Astrocyte of the spinal cord (primary cell): ENCODE measurements around the gene PRKCH.

Source experiments
- DNase-seq: peaks from one replicate; pipeline ENCODE4 v3.0.0; 2011; ENCODE audit warnings: low read depth, low spot score
- H3K4me3 ChIP-seq: 2 replicates; pipeline ENCODE4 v1.5.1; 2011; ENCODE audit warnings: low read depth, mild to moderate bottlenecking, low read length, moderate library complexity
- CTCF ChIP-seq: IDR thresholded peaks from 2 replicates; pipeline ENCODE4 v1.5.1; 2012; ENCODE audit warnings: low read depth, mild to moderate bottlenecking, low read length, inconsistent platforms
- in situ Hi-C: cut with HindIII; loops from 2 replicates; pipeline ENCODE4 v1.10.0; 2017; ENCODE audit warnings: low sequenced_read_pairs

PRKCH gene

GRCh38 chr14:61331992-61332657, 10.7 kb downstream of the PRKCH start:
- TF ChIP-seq CTCF = no peak
- no peak for DNase-seq
- no peak overlapping the region for H3K4me3 ChIP-seq
- in situ Hi-C loops = no loop called here

GRCh38 chr14:61332658-61333029, 11.3 kb downstream of the PRKCH start:
- in situ Hi-C loops = no loop called here
- no peak for DNase-seq
- H3K4me3 ChIP-seq = no peak overlapping the region
- no peak for TF ChIP-seq CTCF

GRCh38 chr14:61333087-61333486, 11.7 kb downstream of the PRKCH start:
- no peak for DNase-seq
- no peak overlapping the region for H3K4me3 ChIP-seq
- in situ Hi-C loops = no loop called here
- TF ChIP-seq CTCF = no peak

- DNase-seq = no peak
- in situ Hi-C loops = no loop called here
- H3K4me3 ChIP-seq = no peak overlapping the region
- TF ChIP-seq CTCF = no peak
Observed at GRCh38 chr14:61334197-61334701, 12.9 kb downstream of the PRKCH start.

GRCh38 chr14:61335049-61335448, 13.7 kb downstream of the PRKCH start:
- TF ChIP-seq CTCF = no peak
- no peak overlapping the region for H3K4me3 ChIP-seq
- in situ Hi-C loops = no loop called here
- DNase-seq = no peak

- TF ChIP-seq CTCF = no peak
- no peak overlapping the region for H3K4me3 ChIP-seq
- no peak for DNase-seq
- in situ Hi-C loops = no loop called here
Observed at GRCh38 chr14:61335671-61336275, 14.4 kb downstream of the PRKCH start.
